RWPE2 (cell line): Measurements from ENCODE around the gene CNIH2.

Source experiments
- ATAC-seq: fragments of 200-7000 bp; cut with Tn5 transposase; 3 replicates; pipeline ENCODE4 v1.9.1; 2021; ENCODE audit warnings: low read depth
- DNase-seq: peaks from one replicate; pipeline ENCODE4 v3.0.0-alpha.2; 2020; ENCODE audit warnings: low spot score
- H3K27ac ChIP-seq: fragments of 450-650 bp; 2 replicates; pipeline ENCODE4 v1.5.1; 2017; ENCODE audit warnings: mild to moderate bottlenecking; ENCODE audit not compliant: poor library complexity, severe bottlenecking
- H3K27me3 ChIP-seq: fragments of 250-450 bp; sonication (Bioruptor Pico); 2 replicates; pipeline ENCODE4 v1.5.1; 2021; ENCODE audit warnings: mild to moderate bottlenecking, moderate library complexity; ENCODE audit not compliant: insufficient read depth, poor library complexity, severe bottlenecking
- H3K36me3 ChIP-seq: fragments of 250-450 bp; sonication (Bioruptor Pico); 2 replicates; pipeline ENCODE4 v1.5.1; 2020; ENCODE audit warnings: low read depth, mild to moderate bottlenecking, moderate library complexity
- H3K4me1 ChIP-seq: fragments of 250-450 bp; sonication (Bioruptor Pico); 2 replicates; pipeline ENCODE4 v1.5.1; 2021; ENCODE audit warnings: mild to moderate bottlenecking, moderate library complexity; ENCODE audit not compliant: insufficient read depth, poor library complexity, severe bottlenecking
- H3K4me3 ChIP-seq: fragments of 250-450 bp; sonication (Bioruptor Pico); 2 replicates; pipeline ENCODE4 v1.5.1; 2021; ENCODE audit warnings: mild to moderate bottlenecking, moderate library complexity; ENCODE audit not compliant: severe bottlenecking
- H3K9me3 ChIP-seq: fragments of 250-450 bp; sonication (Bioruptor Pico); 2 replicates; pipeline ENCODE4 v1.5.1; 2021; ENCODE audit warnings: mild to moderate bottlenecking, moderate library complexity; ENCODE audit not compliant: severe bottlenecking
- CTCF ChIP-seq: fragments of 450-650 bp; IDR thresholded peaks from one replicate; pipeline ENCODE4 v1.5.1; 2017; ENCODE audit warnings: mild to moderate bottlenecking, moderate library complexity; ENCODE audit not compliant: poor library complexity, severe bottlenecking

The CNIH2 gene

GRCh38 chr11:66268244-66268951, 9.6 kb upstream of the CNIH2 start, which contains the start of gene RAB1B:
RAB1B (plus strand) TSS chr11:66268639; CDS start chr11:66268680, 41 bp downstream.
- H3K36me3 ChIP-seq, result peaks cover 47% of the 10 kb centered on the region
- DNase-seq (peak; percentile 99), ATAC-seq (peak; percentile 80)
- peak within 1 kb of the TSS; percentile 52 for H3K4me3 ChIP-seq
- no peaks in the 10 kb centered on the region for H3K9me3 ChIP-seq
- no peaks in the 10 kb centered on the region for H3K4me1 ChIP-seq
- TF ChIP-seq CTCF, result no peak
- H3K27me3 ChIP-seq, result no peaks in the 10 kb centered on the region
- H3K27ac ChIP-seq, result peak within 1 kb of the TSS; percentile 82

- Histone ChIP-seq H3K4me3 (peak overlapping the region; percentile 52), H3K27ac (peak overlapping the region; percentile 82), H3K9me3 (no peaks in the 10 kb centered on the region), H3K36me3 (peaks cover 55% of the 10 kb centered on the region), H3K27me3 (no peaks in the 10 kb centered on the region), H3K4me1 (no peaks in the 10 kb centered on the region)
- peak; percentile 10 for TF ChIP-seq CTCF
- DNase-seq (peak; percentile 42), ATAC-seq (no peak)
These were observed 8.7 kb upstream of the CNIH2 start for GRCh38 chr11:66268952-66269905.

- DNase-seq, result peak; percentile 16
- TF ChIP-seq CTCF, result no peak
- Histone ChIP-seq H3K4me1 (no peaks in the 10 kb centered on the region), H3K36me3 (peaks cover 54% of the 10 kb centered on the region), H3K9me3 (no peaks in the 10 kb centered on the region), H3K4me3 (no peak overlapping the region), H3K27ac (no peak overlapping the region), H3K27me3 (no peaks in the 10 kb centered on the region)
- no peak for ATAC-seq
These were observed 6.2 kb upstream of the CNIH2 start for GRCh38 chr11:66271816-66272215.

- peaks cover 51% of the 10 kb centered on the region for H3K36me3 ChIP-seq
- DNase-seq, result no peak
- no peak for TF ChIP-seq CTCF
- no peak for ATAC-seq
- H3K27me3 ChIP-seq, result no peaks in the 10 kb centered on the region
- H3K9me3 ChIP-seq, result no peaks in the 10 kb centered on the region
- H3K4me3 ChIP-seq, result no peak overlapping the region
- no peaks in the 10 kb centered on the region for H3K4me1 ChIP-seq
- H3K27ac ChIP-seq, result no peak overlapping the region
These were observed 5.4 kb upstream of the CNIH2 start for GRCh38 chr11:66272596-66272995.
